Measurements from ENCODE around the gene CTDSPL. TPM values are rescaled to one million over a fixed set of nuclear protein-coding genes. Genes with fewer than 3 reads are reported as not detected.
"Not testable (repeated sequence)": the region's sequence is repeated elsewhere in the genome, so short reads cannot be mapped to it uniquely, and the experiment has no call there.

CTDSPL gene
- polyA plus RNA-seq, 3 donors: 99.9 to 115 (median 113) TPM

GRCh38 chr3:37963016-37963415 is 101.3 kb downstream of the CTDSPL start:
- no peak for DNase-seq

DNA sequence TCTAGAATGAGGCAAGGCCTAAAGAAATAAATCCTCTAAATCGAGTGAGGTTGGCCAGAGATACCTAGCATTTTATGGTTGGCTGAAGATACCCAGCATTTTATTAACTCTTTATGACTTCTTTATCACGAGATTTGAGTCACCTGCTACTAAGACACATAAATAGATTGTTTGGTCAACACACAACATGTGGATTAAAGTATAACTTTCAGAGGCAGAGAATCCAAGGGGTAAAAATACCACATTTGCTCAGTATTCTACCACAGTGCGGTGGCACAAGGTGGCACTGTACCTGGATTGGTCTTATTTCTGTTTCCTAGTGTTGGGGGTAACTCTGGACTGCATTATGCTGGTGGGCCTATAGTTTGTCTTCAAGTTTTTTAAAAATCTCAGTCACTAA is 102.0 kb downstream of the CTDSPL start:
- DNase-seq: no peak

DNA sequence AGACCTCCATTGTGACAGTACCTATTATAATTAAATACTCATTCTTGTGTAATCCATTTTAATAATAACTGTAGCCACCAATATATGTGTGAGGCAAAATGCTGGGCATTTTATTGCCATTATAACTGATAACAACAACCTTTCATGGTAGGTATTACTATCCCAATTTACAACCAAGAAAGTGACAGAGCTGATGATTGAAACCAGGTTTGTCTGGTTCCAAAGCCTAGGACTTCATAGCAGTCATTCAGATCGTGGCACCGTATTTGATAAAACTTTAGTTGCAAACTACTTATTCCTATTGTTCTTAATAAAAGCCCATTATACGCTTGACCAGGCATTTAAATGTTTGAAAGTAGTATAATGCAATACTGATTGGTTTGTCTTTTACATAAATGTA is 102.5 kb downstream of the CTDSPL start:
- DNase-seq: no peak

- peak; percentile 75 for DNase-seq
Observed at GRCh38 chr3:37964716-37965115, 103.0 kb downstream of the CTDSPL start.

- DNase-seq: peak; percentile 42
Observed at GRCh38 chr3:37967260-37967881, 105.7 kb downstream of the CTDSPL start.

GRCh38 chr3:37968199-37968598 is 106.5 kb downstream of the CTDSPL start:
- DNase-seq: no peak

GRCh38 chr3:37968813-37969595 is 107.3 kb downstream of the CTDSPL start:
- no peak for DNase-seq

GRCh38 chr3:37969596-37970100 is 108.0 kb downstream of the CTDSPL start:
- no peak for DNase-seq

- DNase-seq: no peak
Observed at GRCh38 chr3:37970802-37971201, 109.1 kb downstream of the CTDSPL start.

DNA sequence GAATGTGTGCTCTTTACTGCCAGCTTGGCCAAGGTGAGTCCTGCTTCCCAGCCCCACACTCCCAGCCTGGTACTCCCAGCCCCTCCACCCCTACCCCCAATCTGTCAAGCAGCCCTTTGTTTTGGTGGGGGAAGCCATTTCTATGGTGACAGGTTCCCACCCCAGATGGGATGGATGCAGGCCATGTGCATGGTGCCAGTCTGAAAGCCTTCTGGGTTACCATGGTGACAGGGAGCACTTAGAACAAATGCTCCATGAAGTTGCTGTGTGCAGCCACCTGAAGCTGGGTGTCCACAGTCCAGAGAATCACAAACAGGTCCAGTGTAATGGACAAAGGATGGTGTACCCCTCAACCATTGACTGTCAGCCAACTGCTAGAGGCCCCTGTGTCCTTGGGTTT is 109.8 kb downstream of the CTDSPL start:
- DNase-seq: no peak

- DNase-seq: not testable (repeated sequence)
Observed at GRCh38 chr3:37972056-37972455, 110.4 kb downstream of the CTDSPL start.

DNA sequence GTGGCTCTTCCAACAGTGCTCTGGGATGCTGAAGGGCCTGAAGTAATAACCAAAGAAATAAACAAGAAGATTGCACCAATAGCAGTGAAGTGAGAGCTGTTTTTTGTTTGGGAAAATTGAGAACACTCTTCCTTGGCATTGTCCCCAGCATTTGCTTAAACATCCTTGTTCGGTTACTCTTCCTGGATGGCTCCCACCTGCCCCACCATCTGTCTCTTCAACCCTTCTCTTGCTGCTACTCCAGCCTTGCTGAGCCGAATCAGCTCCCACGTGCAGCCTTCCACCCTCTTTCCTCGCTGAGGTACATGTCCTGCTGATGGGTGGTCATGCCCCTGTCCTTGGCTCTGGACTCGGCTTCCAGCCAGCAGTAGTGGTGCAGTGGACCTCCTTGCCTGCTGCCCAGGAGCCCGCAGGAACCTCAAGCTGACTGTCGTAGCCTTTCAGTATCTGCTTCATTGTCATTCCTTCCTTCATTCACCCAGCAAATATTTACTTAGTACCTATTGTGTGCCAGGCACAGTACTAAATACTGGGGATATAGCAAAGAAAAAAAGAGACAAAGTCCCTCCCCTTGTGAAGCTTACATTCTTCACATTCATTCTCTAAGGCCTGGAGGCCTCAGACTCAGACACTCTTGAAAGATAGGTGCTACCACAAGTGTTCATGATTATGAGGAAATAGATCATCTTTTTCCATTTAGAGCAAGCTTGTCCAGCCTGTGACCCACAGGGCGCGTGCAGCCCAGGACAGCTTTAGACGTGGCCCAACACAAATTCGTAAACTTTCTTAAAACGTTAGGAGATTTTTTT is 111.8 kb downstream of the CTDSPL start:
- DNase-seq: no peak

DNA sequence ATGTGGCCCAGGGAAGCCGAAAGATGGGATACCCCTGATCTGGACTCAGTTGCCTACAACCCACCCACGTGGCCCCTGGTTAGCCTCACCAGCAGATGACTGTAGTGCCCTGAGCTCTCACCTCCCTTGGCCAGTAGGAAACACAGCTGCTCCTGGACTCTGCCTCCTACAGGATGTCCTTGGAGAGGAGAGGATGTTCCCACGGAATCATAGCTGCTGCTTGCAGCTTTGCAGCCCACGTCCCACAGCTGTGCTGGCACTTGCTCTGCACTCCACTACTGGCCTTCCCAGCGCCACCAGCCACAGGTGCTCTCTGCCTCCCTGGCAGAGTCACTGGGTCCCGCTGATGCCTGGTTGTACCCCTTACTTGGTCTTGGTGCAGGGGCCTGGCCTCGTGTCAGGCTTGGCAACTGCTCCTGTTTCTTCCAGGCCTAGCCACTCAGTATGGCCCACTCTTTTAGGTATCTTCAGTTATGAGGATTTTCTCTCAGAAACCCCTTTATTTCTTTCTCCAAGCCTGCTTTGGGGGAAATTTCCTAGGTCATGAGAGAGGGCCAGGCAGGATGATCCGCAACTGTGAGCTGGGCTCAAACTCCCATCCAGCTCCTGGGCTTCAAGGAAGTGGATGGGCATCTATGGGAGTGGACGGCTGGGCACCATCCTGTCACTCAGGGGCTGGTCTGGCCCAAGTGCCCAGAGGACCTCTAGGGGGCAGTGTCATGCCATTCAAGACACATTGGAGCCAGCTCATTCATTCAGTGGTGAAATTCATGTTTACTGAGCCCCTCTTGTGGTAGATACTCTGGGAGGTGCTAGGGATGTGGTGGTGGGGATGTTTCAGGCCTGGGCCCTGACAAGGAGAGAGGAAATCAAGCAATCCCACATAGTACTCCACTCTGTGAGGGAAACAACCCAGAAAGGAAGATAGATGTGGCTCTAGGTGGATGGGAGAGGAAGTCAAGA is 112.7 kb downstream of the CTDSPL start:
- peak; percentile 53 for DNase-seq

GRCh38 chr3:37979541-37980461 is 118.1 kb downstream of the CTDSPL start:
- no peak for DNase-seq

DNA sequence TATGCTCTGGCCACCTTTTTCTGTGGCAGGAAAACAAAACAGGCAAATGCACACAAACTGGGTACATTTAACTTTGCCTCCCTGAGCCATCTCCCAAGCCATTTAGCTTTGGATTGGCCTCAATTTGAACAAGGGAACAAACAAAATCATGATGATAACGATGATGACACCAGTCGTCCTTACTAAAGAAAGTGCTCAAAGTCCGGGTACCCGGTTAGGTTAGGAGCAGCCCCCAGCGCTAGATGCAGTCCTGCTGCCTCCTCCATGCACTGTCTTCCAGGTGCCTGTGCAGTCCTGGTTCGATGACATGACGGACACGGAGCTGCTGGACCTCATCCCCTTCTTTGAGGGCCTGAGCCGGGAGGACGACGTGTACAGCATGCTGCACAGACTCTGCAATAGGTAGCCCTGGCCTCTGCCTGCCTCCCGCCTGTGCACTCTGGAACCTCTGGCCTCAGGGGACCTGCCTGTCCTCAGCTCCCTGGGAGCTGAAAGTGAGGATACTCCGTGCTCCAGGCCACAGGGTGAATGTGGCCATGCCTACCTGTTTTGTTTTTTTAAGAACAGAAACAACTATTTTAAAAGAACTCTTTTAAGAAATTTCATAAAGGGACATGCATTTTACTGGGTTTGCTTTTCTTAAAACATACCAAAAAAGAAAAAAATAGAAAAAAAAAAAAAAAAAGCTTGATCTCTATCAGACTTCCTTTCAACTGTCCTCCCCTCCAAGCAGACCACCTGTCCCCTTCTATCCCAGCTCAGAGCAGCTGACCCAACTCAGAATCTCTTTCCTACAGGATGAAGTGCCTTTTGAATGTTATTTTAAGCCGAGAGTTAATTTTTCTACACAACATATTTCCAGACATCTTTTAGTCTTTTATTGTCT is 119.0 kb downstream of the CTDSPL start:
- DNase-seq: no peak

DNA sequence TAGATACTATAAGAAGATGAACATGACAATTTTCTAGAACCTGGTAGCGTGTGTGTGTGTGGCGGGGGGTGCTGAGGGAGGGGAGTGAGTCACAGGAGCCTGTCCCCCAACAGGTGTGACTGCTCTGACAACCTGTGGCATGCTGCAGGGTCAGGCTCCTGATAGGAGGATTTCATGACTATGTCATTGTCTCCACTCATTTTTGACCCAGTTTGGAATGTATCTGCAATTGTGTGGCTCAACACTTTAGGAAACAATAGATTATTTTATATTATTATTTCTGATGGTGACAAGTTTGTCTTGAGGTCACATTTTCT is 119.6 kb downstream of the CTDSPL start:
- no peak for DNase-seq

GRCh38 chr3:37982331-37982730 is 120.7 kb downstream of the CTDSPL start:
- no peak for DNase-seq

DNA sequence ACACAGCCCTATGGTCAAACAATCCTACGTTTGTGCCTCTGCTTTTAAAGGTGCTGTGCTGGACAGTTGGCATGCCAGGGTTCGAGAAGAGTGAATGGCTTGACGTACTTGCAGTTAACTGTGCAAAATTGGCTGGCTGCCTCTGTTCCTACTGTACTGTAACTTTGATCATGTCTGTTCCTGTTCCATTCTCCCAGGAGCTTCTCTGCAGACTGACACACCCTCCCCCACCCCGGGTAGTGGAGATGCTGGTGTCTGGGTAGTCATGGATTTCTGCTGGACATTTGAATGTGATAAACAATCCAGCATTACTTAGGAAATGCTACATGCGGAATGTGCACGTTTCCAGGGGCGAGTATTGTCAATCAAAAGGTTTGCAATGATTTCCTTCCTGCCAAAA is 122.4 kb downstream of the CTDSPL start:
- no peak for DNase-seq

GRCh38 chr3:37984596-37984995 is 122.9 kb downstream of the CTDSPL start:
- DNase-seq: no peak

Data from renal pelvis (tissue), 4 donors.